ENCODE data around the gene FRAS1. TPM values are rescaled to one million over a fixed set of nuclear protein-coding genes. Genes with fewer than 3 reads are reported as not detected.
"Not testable (repeated sequence)": the region's sequence is repeated elsewhere in the genome, so short reads cannot be mapped to it uniquely, and the experiment has no call there.

Gene FRAS1
- total RNA-seq, 2 donors from 2014 or later: not detected

- H3K36me3 Mint-ChIP-seq (ENCODE audit: low read depth): no peaks in the 10 kb centered on the region
- H3K27me3 Mint-ChIP-seq: no peaks in the 10 kb centered on the region
- H3K4me1 Mint-ChIP-seq: no peaks in the 10 kb centered on the region
- H3K27ac Mint-ChIP-seq: no peak overlapping the region
- ATAC-seq (no peak), DNase-seq (no peak)
- no peak overlapping the region for H3K4me3 Mint-ChIP-seq
- no peaks in the 10 kb centered on the region for H3K9me3 ChIP-seq (ENCODE audit: control insufficient read depth, low read length, poor library complexity, severe bottlenecking)
Measured at GRCh38 chr4:78095081-78095480, 38.0 kb downstream of the FRAS1 start.

GRCh38 chr4:78099058-78099457 is 41.9 kb downstream of the FRAS1 start:
- H3K9me3 ChIP-seq (ENCODE audit: control insufficient read depth, low read length, poor library complexity, severe bottlenecking): no peaks in the 10 kb centered on the region
- H3K36me3 Mint-ChIP-seq (ENCODE audit: low read depth): no peaks in the 10 kb centered on the region
- ATAC-seq (no peak), DNase-seq (no peak)
- no peaks in the 10 kb centered on the region for H3K4me1 Mint-ChIP-seq
- H3K4me3 Mint-ChIP-seq: no peak overlapping the region
- H3K27me3 Mint-ChIP-seq: peaks cover 12% of the 10 kb centered on the region
- H3K27ac Mint-ChIP-seq: no peak overlapping the region

GRCh38 chr4:78100060-78100459 is 42.9 kb downstream of the FRAS1 start:
- Mint-ChIP-seq H3K27ac (no peak overlapping the region), H3K36me3 (ENCODE audit: low read depth) (no peaks in the 10 kb centered on the region), H3K27me3 (peaks cover 15% of the 10 kb centered on the region), H3K4me1 (no peaks in the 10 kb centered on the region), H3K4me3 (no peak overlapping the region)
- no peaks in the 10 kb centered on the region for H3K9me3 ChIP-seq (ENCODE audit: control insufficient read depth, low read length, poor library complexity, severe bottlenecking)
- ATAC-seq: no peak
- DNase-seq: no peak

- ATAC-seq: no peak
- no peaks in the 10 kb centered on the region for H3K9me3 ChIP-seq (ENCODE audit: control insufficient read depth, low read length, poor library complexity, severe bottlenecking)
- Mint-ChIP-seq H3K27ac (no peak overlapping the region), H3K4me3 (no peak overlapping the region), H3K27me3 (peaks cover 7% of the 10 kb centered on the region), H3K4me1 (no peaks in the 10 kb centered on the region), H3K36me3 (ENCODE audit: low read depth) (no peaks in the 10 kb centered on the region)
- no peak for DNase-seq
Measured at GRCh38 chr4:78119698-78120097, 62.6 kb downstream of the FRAS1 start.

GRCh38 chr4:78120144-78120880 is 63.2 kb downstream of the FRAS1 start:
- no peaks in the 10 kb centered on the region for H3K9me3 ChIP-seq (ENCODE audit: control insufficient read depth, low read length, poor library complexity, severe bottlenecking)
- ATAC-seq (no peak), DNase-seq (no peak)
- Mint-ChIP-seq H3K4me3 (no peak overlapping the region), H3K4me1 (no peaks in the 10 kb centered on the region), H3K36me3 (ENCODE audit: low read depth) (no peaks in the 10 kb centered on the region), H3K27me3 (peaks cover 7% of the 10 kb centered on the region), H3K27ac (no peak overlapping the region)

GRCh38 chr4:78121338-78121904 is 64.3 kb downstream of the FRAS1 start:
- H3K36me3 Mint-ChIP-seq (ENCODE audit: low read depth): no peaks in the 10 kb centered on the region
- H3K27me3 Mint-ChIP-seq: peaks cover 7% of the 10 kb centered on the region
- ATAC-seq: no peak
- H3K4me1 Mint-ChIP-seq: no peaks in the 10 kb centered on the region
- no peak overlapping the region for H3K27ac Mint-ChIP-seq
- DNase-seq: no peak
- H3K9me3 ChIP-seq (ENCODE audit: control insufficient read depth, low read length, poor library complexity, severe bottlenecking): no peaks in the 10 kb centered on the region
- no peak overlapping the region for H3K4me3 Mint-ChIP-seq

GRCh38 chr4:78125834-78126331 is 68.8 kb downstream of the FRAS1 start:
- not testable (repeated sequence) for H3K27me3 Mint-ChIP-seq; H3K27ac Mint-ChIP-seq; H3K4me3 Mint-ChIP-seq; DNase-seq; H3K9me3 ChIP-seq (ENCODE audit: control insufficient read depth, low read length, poor library complexity, severe bottlenecking); ATAC-seq; H3K4me1 Mint-ChIP-seq; H3K36me3 Mint-ChIP-seq (ENCODE audit: low read depth)

- DNase-seq (no peak), ATAC-seq (no peak)
- H3K9me3 ChIP-seq (ENCODE audit: control insufficient read depth, low read length, poor library complexity, severe bottlenecking): no peaks in the 10 kb centered on the region
- H3K4me1 Mint-ChIP-seq: no peaks in the 10 kb centered on the region
- H3K36me3 Mint-ChIP-seq (ENCODE audit: low read depth): no peaks in the 10 kb centered on the region
- H3K27ac Mint-ChIP-seq: no peak overlapping the region
- H3K27me3 Mint-ChIP-seq: peaks cover 25% of the 10 kb centered on the region
- no peak overlapping the region for H3K4me3 Mint-ChIP-seq
Measured at GRCh38 chr4:78129383-78130108, 72.4 kb downstream of the FRAS1 start.

GRCh38 chr4:78131403-78131802 is 74.3 kb downstream of the FRAS1 start:
- Mint-ChIP-seq H3K36me3 (ENCODE audit: low read depth) (no peaks in the 10 kb centered on the region), H3K4me1 (no peaks in the 10 kb centered on the region), H3K27me3 (peaks cover 40% of the 10 kb centered on the region), H3K27ac (no peak overlapping the region), H3K4me3 (no peak overlapping the region)
- DNase-seq (no peak), ATAC-seq (no peak)
- no peaks in the 10 kb centered on the region for H3K9me3 ChIP-seq (ENCODE audit: control insufficient read depth, low read length, poor library complexity, severe bottlenecking)

- Mint-ChIP-seq H3K4me1 (no peaks in the 10 kb centered on the region), H3K4me3 (no peak overlapping the region), H3K36me3 (ENCODE audit: low read depth) (no peaks in the 10 kb centered on the region), H3K27ac (no peak overlapping the region), H3K27me3 (peaks cover 63% of the 10 kb centered on the region)
- no peak for DNase-seq
- no peak for ATAC-seq
- no peaks in the 10 kb centered on the region for H3K9me3 ChIP-seq (ENCODE audit: control insufficient read depth, low read length, poor library complexity, severe bottlenecking)
Measured at GRCh38 chr4:78136109-78137081, 79.3 kb downstream of the FRAS1 start.

- Mint-ChIP-seq H3K36me3 (ENCODE audit: low read depth) (no peaks in the 10 kb centered on the region), H3K4me3 (no peak overlapping the region), H3K27ac (no peak overlapping the region), H3K4me1 (no peaks in the 10 kb centered on the region), H3K27me3 (peaks cover 53% of the 10 kb centered on the region)
- H3K9me3 ChIP-seq (ENCODE audit: control insufficient read depth, low read length, poor library complexity, severe bottlenecking): no peaks in the 10 kb centered on the region
- no peak for ATAC-seq
- no peak for DNase-seq
Measured at GRCh38 chr4:78137532-78137931, 80.4 kb downstream of the FRAS1 start.

GRCh38 chr4:78138252-78138651 is 81.1 kb downstream of the FRAS1 start:
- H3K27ac Mint-ChIP-seq: no peak overlapping the region
- DNase-seq (no peak), ATAC-seq (no peak)
- H3K9me3 ChIP-seq (ENCODE audit: control insufficient read depth, low read length, poor library complexity, severe bottlenecking): no peaks in the 10 kb centered on the region
- no peaks in the 10 kb centered on the region for H3K36me3 Mint-ChIP-seq (ENCODE audit: low read depth)
- H3K27me3 Mint-ChIP-seq: peaks cover 47% of the 10 kb centered on the region
- H3K4me3 Mint-ChIP-seq: no peak overlapping the region
- no peaks in the 10 kb centered on the region for H3K4me1 Mint-ChIP-seq

GRCh38 chr4:78143634-78144033 is 86.5 kb downstream of the FRAS1 start:
- ATAC-seq: no peak
- Mint-ChIP-seq H3K36me3 (ENCODE audit: low read depth) (no peaks in the 10 kb centered on the region), H3K27ac (no peak overlapping the region), H3K27me3 (peaks cover 18% of the 10 kb centered on the region), H3K4me3 (no peak overlapping the region), H3K4me1 (no peaks in the 10 kb centered on the region)
- no peak for DNase-seq
- no peaks in the 10 kb centered on the region for H3K9me3 ChIP-seq (ENCODE audit: control insufficient read depth, low read length, poor library complexity, severe bottlenecking)
